ENCODE results near the gene ADGRD1. TPM values are rescaled to one million over a fixed set of nuclear protein-coding genes. Genes with fewer than 3 reads are reported as not detected.

Gene ADGRD1
- total RNA-seq, 6 experiments from 2014 or later, result not detected

GRCh38 chr12:131100031-131100674 lies 146.4 kb downstream of the ADGRD1 start:
- Mint-ChIP-seq H3K27ac (no peak overlapping the region), H3K4me1 (ENCODE audit: low read depth) (no peaks in the 10 kb centered on the region), H3K4me3 (no peak overlapping the region), H3K36me3 (ENCODE audit: low read depth) (no peaks in the 10 kb centered on the region), H3K27me3 (ENCODE audit: insufficient read depth) (no peaks in the 10 kb centered on the region; the same call in 1 of the 2 replicates), H3K9me3 (peaks cover 28% of the 10 kb centered on the region)
- TF ChIP-seq, protein P1, sequence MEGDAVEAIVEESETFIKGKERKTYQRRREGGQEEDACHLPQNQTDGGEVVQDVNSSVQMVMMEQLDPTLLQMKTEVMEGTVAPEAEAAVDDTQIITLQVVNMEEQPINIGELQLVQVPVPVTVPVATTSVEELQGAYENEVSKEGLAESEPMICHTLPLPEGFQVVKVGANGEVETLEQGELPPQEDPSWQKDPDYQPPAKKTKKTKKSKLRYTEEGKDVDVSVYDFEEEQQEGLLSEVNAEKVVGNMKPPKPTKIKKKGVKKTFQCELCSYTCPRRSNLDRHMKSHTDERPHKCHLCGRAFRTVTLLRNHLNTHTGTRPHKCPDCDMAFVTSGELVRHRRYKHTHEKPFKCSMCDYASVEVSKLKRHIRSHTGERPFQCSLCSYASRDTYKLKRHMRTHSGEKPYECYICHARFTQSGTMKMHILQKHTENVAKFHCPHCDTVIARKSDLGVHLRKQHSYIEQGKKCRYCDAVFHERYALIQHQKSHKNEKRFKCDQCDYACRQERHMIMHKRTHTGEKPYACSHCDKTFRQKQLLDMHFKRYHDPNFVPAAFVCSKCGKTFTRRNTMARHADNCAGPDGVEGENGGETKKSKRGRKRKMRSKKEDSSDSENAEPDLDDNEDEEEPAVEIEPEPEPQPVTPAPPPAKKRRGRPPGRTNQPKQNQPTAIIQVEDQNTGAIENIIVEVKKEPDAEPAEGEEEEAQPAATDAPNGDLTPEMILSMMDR (IDR thresholded peaks at IDR 0.05), result no peak
- DNase-seq, result no peak

DNA sequence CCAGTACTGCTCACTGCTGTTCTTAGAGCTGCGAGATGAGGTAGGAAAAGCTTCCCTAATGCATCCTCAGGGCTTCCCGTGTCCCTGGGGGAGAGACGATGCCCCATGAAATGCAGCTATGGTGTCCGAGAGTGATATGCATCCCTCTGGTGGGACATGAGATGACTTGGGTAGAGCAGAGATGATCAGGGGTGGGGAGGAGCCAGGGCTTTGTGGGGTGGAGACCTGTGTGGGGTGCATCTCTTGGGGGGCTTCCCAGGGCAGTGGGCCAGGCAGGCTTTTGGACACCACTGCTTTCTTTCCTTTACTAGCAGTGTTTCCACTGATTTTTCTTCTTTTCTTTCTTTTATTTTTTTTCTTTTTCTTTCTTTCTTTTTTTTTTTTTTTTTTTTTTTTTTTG lies 147.3 kb downstream of the ADGRD1 start:
- Mint-ChIP-seq H3K27me3 (ENCODE audit: insufficient read depth) (no peaks in the 10 kb centered on the region; the same call in 1 of the 2 replicates), H3K4me1 (ENCODE audit: low read depth) (no peaks in the 10 kb centered on the region), H3K4me3 (no peak overlapping the region), H3K9me3 (peaks cover 23% of the 10 kb centered on the region), H3K36me3 (ENCODE audit: low read depth) (no peaks in the 10 kb centered on the region), H3K27ac (no peak overlapping the region)
- no peak for DNase-seq
- TF ChIP-seq, protein P1 (IDR thresholded peaks at IDR 0.05), result no peak

DNA sequence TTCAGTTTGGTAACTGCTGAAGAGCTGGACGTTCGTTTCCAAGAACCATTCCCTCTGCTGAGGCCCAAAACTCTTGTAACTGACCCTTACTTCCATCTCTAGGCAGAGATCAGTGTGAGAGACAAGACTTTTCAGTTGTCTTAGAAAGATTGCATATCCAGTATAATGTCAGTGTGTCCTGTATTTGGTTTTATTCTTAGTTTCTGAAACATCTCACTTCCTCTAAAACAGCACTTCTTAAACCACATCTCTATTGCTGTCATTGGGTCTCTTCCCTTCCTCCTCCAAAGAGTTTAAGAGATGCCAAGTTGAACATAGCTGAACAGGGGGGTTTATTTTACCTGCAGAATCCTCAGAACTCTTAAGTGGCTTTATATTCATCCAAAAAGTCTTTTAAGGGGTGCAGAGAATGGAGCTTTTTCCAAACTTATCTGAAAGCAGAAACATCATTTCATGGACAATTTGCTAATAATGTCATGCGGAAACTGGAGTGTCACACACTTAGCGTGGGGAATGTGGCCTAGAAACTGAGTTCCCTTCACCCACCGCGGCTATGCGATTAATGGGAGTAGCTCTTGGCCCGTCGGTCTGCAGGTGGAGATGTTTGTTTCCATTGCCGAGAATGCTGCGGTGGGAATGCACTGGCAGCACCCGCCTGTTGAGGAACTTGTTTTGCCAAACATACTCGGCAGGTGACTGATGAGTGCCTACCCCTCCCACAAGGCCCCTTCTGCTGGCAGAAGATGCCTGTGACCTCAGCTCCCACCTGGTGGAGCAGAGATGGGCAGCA lies 148.2 kb downstream of the ADGRD1 start:
- H3K27ac Mint-ChIP-seq, result no peak overlapping the region
- H3K4me1 Mint-ChIP-seq (ENCODE audit: low read depth), result no peaks in the 10 kb centered on the region
- H3K27me3 Mint-ChIP-seq (ENCODE audit: insufficient read depth), result no peaks in the 10 kb centered on the region; the same call in 1 of the 2 replicates
- no peaks in the 10 kb centered on the region for H3K36me3 Mint-ChIP-seq (ENCODE audit: low read depth)
- H3K4me3 Mint-ChIP-seq, result no peak overlapping the region
- TF ChIP-seq, protein P1 (IDR thresholded peaks at IDR 0.05), result no peak
- no peak for DNase-seq
- H3K9me3 Mint-ChIP-seq, result peaks cover 21% of the 10 kb centered on the region

DNA sequence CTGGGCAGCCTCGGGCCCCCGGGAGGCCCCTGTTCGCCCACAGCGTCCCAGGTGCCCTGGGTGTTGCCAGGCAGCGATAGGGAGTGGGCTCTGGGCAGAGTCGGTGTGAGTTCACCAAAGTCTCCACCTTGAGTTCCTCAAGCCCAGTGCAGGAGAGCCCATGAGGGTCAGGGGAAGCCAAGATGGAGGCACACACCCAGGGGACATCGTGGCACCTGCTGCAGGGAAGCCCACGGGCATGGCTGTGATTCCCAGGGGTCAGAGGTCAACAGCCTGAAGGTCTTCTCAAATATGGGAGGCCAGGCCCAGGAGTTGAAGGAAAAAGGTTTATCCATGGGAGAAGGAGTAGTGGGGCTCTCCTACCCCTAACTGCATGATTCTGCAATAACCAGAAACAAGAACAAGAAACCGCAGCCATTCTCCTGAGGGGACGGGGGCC lies 148.8 kb downstream of the ADGRD1 start:
- TF ChIP-seq, protein P1 (IDR thresholded peaks at IDR 0.05), result no peak
- no peak overlapping the region for H3K4me3 Mint-ChIP-seq
- H3K36me3 Mint-ChIP-seq (ENCODE audit: low read depth), result no peaks in the 10 kb centered on the region
- H3K4me1 Mint-ChIP-seq (ENCODE audit: low read depth), result no peaks in the 10 kb centered on the region
- H3K9me3 Mint-ChIP-seq, result peaks cover 21% of the 10 kb centered on the region
- H3K27ac Mint-ChIP-seq, result no peak overlapping the region
- DNase-seq, result no peak
- no peaks in the 10 kb centered on the region; the same call in 1 of the 2 replicates for H3K27me3 Mint-ChIP-seq (ENCODE audit: insufficient read depth)

- Mint-ChIP-seq H3K4me1 (ENCODE audit: low read depth) (no peaks in the 10 kb centered on the region), H3K9me3 (peaks cover 21% of the 10 kb centered on the region), H3K4me3 (no peak overlapping the region), H3K27me3 (ENCODE audit: insufficient read depth) (no peaks in the 10 kb centered on the region; the same call in 1 of the 2 replicates), H3K36me3 (ENCODE audit: low read depth) (no peaks in the 10 kb centered on the region), H3K27ac (no peak overlapping the region)
- no peak for DNase-seq
- TF ChIP-seq, protein P1 (IDR thresholded peaks at IDR 0.05), result no peak
These were observed 149.4 kb downstream of the ADGRD1 start for GRCh38 chr12:131102991-131103668.
